Tibial artery (tissue), 4 donors: ENCODE results near the gene AP3S1.

Experiments
- DNase-seq, 2 donors: peaks; one replicate each; pipeline ENCODE4 v3.0.0-alpha.2; 2019
- H3K27ac ChIP-seq, 2 donors: fragments of 200-600 bp; sonication (generic) in 1 of 2; 1 replicate in 1 of 2; 2 replicates in 1 of 2; pipeline ENCODE4 v1.5.1; 2018 to 2019; ENCODE audit warnings: mild to moderate bottlenecking in 1 of 2
- H3K27me3 ChIP-seq, 2 donors: fragments of 200-600 bp; sonication (generic) in 1 of 2; one replicate each; pipeline versions ENCODE4 v1.5.1 to v1.6.0; 2016 to 2019
- H3K36me3 ChIP-seq, 3 donors: fragments of 200-600 bp; sonication (generic) in 2 of 3; one replicate each; pipeline ENCODE4 v1.5.1; 2016 to 2019; ENCODE audit warnings: mild to moderate bottlenecking in 2 of 3
- H3K4me1 ChIP-seq, 4 donors: fragments of 200-600 bp; sonication (generic) in 2 of 4; 1 replicate in 3 of 4; 2 replicates in 1 of 4; pipeline ENCODE4 v1.5.1; 2016 to 2019
- H3K4me3 ChIP-seq, 2 donors: fragments of 200-600 bp; sonication (generic) in 1 of 2; 1 replicate in 1 of 2; 2 replicates in 1 of 2; pipeline ENCODE4 v1.5.1; 2018 to 2019; ENCODE audit warnings: mild to moderate bottlenecking in 2 of 2
- H3K9me3 ChIP-seq, 3 donors: fragments of 200-600 bp; sonication (generic) in 1 of 3; one replicate each; pipeline ENCODE4 v1.5.1; 2016 to 2019
- CTCF ChIP-seq, 2 experiments: fragments of 200-600 bp in 1 of 2; fragments of 450-650 bp in 1 of 2; IDR thresholded peaks; one replicate each; pipeline ENCODE4 v1.5.1; 2017 to 2019; ENCODE audit warnings: antibody characterized with exemption in 2 of 2, mild to moderate bottlenecking in 1 of 2, moderate library complexity in 1 of 2
- intact Hi-C: fragments of 100-400 bp; cut with DNase I; formaldehyde crosslinking; loops from one replicate; pipeline ENCODE4 v1.15.0; 2023; ENCODE audit warnings: low total_unique reads

The AP3S1 gene

DNA sequence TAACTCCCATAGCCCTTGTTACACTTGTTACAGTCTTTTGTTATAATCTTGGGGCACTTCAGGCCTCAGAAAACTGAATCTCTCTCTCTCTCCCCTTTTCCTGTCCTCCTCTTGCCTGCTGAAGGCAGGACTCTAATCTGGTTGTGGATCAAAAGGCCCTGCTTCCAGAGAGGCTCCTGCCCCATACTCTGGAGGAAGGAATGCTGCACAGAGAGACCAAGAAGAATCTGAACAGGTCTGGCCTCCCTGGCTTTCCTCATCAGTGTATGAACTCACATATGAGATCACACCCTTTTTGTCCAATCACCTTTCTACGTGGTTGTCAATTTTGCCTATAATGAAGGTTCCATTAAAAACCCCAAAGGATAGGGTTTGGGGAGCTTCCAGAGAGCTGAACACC lies 94.3 kb downstream of the AP3S1 start:
- intact Hi-C loops, result no loop called here
- Histone ChIP-seq H3K9me3 (no peaks in the 10 kb centered on the region), H3K4me1 (no peaks in the 10 kb centered on the region), H3K36me3 (no peaks in the 10 kb centered on the region), H3K27me3 (no peaks in the 10 kb centered on the region), H3K4me3 (no peak overlapping the region), H3K27ac (no peak overlapping the region)
- no peak for TF ChIP-seq CTCF (IDR thresholded peaks at IDR 0.05)
- DNase-seq, result no peak

GRCh38 chr5:115939059-115939458 lies 97.3 kb downstream of the AP3S1 start:
- Histone ChIP-seq H3K27ac (no peak overlapping the region), H3K9me3 (no peaks in the 10 kb centered on the region), H3K27me3 (no peaks in the 10 kb centered on the region), H3K4me1 (no peaks in the 10 kb centered on the region), H3K4me3 (no peak overlapping the region), H3K36me3 (no peaks in the 10 kb centered on the region)
- DNase-seq, result no peak
- intact Hi-C loops, result no loop called here
- TF ChIP-seq CTCF (IDR thresholded peaks at IDR 0.05), result no peak

DNA sequence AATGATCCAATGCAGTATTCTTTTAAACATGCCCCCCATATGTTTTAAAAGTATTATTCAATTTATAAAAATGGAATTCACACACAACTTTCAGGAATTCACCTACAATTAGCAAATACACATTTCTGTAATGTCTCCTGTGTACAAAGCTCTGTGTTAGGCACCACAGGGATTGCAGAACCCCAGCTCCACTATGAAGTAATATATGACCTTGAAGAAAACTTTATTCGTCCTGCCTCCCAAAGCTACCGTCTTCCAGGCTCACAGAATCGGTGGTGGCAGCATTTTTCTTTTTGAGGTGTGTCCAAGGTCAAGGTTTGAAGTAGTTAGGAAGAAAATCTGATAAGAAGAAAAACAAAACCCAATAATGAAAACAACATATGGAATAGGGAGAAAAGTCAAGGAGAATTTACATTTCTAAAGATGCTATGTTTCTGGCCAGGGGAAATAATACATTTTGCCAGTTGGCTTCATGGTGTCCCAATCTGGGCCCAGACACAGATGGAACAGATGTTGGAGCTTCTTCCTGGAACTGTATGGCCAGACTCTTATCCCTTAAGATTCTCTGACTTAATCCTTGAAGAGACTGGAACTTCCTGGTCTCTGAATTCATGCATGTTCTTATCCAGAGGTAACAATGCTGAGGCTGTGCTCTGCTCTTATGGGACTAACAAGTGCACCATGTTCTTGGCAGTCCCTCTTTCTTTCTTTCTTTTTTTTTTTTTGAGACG lies 98.5 kb downstream of the AP3S1 start:
- H3K27ac ChIP-seq, result no peak overlapping the region
- no peaks in the 10 kb centered on the region for H3K36me3 ChIP-seq
- no peaks in the 10 kb centered on the region for H3K4me1 ChIP-seq
- intact Hi-C loops, result no loop called here
- H3K27me3 ChIP-seq, result no peaks in the 10 kb centered on the region
- no peak for DNase-seq
- TF ChIP-seq CTCF (IDR thresholded peaks at IDR 0.05), result no peak
- H3K9me3 ChIP-seq, result no peaks in the 10 kb centered on the region
- no peak overlapping the region for H3K4me3 ChIP-seq

DNA sequence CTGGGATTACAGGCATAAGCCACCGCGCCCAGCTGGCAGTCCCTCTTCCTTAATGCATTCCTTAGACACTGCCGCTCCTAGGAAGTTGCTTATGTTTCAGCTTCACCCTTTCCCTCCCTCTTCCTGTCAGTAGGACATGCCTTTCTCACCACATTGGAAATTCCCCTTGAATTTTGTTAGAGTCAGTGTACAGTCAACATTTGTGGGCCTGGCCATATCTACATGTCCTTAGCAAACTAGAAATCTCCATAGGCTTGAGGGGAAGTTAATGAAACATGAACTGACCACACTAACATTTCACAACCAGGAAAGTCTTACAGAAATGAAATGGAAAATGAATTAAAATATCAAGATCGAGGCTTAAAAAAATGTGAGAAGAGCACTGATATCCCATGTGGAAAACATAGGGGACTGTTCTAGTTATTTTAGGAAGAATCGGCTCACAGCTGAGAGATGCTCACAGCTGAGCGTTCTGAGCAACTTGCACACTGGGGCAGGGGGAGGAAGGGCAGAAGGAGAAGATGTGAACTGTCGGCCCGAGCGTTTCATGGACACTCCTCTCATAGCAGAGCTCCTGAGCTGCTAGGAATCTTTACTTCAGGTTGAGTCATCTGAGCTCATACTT lies 99.4 kb downstream of the AP3S1 start:
- TF ChIP-seq CTCF (IDR thresholded peaks at IDR 0.05), result no peak
- no peak overlapping the region for H3K4me3 ChIP-seq
- H3K27ac ChIP-seq, result no peak overlapping the region
- intact Hi-C loops, result no loop called here
- no peaks in the 10 kb centered on the region for H3K4me1 ChIP-seq
- H3K27me3 ChIP-seq, result no peaks in the 10 kb centered on the region
- H3K9me3 ChIP-seq, result no peaks in the 10 kb centered on the region
- H3K36me3 ChIP-seq, result no peaks in the 10 kb centered on the region
- DNase-seq, result no peak

DNA sequence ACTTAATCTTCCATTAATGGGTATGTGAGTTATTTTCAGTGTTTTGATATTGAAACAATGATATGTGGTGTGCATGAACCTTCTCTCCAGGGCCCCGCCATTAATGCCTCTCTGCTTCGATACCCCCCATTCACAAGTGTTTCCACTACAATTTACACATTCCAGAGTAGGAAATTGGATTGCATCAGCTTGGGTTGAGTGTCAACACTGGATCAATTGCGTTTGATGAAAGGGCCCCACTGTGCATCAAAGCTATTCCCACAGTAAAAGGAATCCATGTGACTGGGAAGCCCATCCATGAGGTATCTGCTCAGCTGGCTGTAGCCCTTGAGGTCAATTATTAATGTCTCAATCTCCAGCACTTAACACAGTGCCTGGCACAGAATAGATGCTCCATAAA lies 102.8 kb downstream of the AP3S1 start:
- no peaks in the 10 kb centered on the region for H3K27me3 ChIP-seq
- H3K4me1 ChIP-seq, result no peaks in the 10 kb centered on the region
- no peak for DNase-seq
- no peak for TF ChIP-seq CTCF (IDR thresholded peaks at IDR 0.05)
- no peak overlapping the region for H3K4me3 ChIP-seq
- no peaks in the 10 kb centered on the region for H3K9me3 ChIP-seq
- H3K27ac ChIP-seq, result no peak overlapping the region
- H3K36me3 ChIP-seq, result no peaks in the 10 kb centered on the region
- intact Hi-C loops, result no loop called here
